DND-41 (cell line): ENCODE measurements around the gene LRP6.

ENCODE experiments used
- EZH2 ChIP-seq: IDR thresholded peaks from 3 replicates; pipeline ENCODE4 v1.6.1; 2012; ENCODE audit warnings: borderline replicate concordance, low read depth, mild to moderate bottlenecking, moderate library complexity, low read length, inconsistent platforms; ENCODE audit not compliant: severe bottlenecking
- TF ChIP-seq, protein P1 (sequence below): IDR thresholded peaks from 2 replicates; pipeline ENCODE4 v1.5.1; 2012; ENCODE audit warnings: borderline replicate concordance, low read length, moderate library complexity, mild to moderate bottlenecking; ENCODE audit not compliant: poor library complexity, severe bottlenecking; ENCODE audit errors: extremely low read depth

DNA sequence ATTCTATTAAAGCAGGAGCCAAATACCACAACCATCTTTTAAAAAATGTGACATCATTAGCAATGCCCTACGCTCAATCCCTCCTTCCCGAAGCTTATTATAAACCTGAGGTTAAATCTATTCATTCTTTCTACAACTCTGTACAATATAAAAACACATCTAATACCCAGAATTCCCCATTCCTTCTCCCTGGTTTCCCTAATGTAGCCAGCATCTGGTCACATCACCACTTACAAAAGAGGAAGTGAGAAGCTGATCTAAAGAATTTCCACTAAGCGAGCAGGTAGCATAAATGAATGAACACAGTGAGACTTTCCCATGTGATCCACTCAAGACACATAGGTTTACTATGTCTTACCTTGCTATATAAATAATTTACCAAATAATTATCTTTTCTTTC is 90.4 kb downstream of the LRP6 start:
- TF ChIP-seq, protein P1, sequence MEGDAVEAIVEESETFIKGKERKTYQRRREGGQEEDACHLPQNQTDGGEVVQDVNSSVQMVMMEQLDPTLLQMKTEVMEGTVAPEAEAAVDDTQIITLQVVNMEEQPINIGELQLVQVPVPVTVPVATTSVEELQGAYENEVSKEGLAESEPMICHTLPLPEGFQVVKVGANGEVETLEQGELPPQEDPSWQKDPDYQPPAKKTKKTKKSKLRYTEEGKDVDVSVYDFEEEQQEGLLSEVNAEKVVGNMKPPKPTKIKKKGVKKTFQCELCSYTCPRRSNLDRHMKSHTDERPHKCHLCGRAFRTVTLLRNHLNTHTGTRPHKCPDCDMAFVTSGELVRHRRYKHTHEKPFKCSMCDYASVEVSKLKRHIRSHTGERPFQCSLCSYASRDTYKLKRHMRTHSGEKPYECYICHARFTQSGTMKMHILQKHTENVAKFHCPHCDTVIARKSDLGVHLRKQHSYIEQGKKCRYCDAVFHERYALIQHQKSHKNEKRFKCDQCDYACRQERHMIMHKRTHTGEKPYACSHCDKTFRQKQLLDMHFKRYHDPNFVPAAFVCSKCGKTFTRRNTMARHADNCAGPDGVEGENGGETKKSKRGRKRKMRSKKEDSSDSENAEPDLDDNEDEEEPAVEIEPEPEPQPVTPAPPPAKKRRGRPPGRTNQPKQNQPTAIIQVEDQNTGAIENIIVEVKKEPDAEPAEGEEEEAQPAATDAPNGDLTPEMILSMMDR, result no peak
- TF ChIP-seq EZH2, result no peak
